Neural progenitor cell (in vitro differentiated cells): ENCODE data around the gene HOATZ. TPM values are rescaled to one million over a fixed set of nuclear protein-coding genes. Genes with fewer than 3 reads are reported as not detected.

ENCODE experiments used
- DNase-seq: peaks from one replicate; pipeline ENCODE4 v3.0.0-alpha.2; 2016; ENCODE audit warnings: low spot score
- H2AFZ ChIP-seq: fragments of 200-600 bp; sonication (generic); replicated peaks from 2 replicates; pipeline ENCODE4 v1.6.1; 2016; ENCODE audit warnings: antibody characterized with exemption
- H3F3A ChIP-seq: fragments of 200-600 bp; sonication (generic); 2 replicates; pipeline ENCODE4 v1.6.1; 2016; ENCODE audit warnings: antibody characterized with exemption, low read depth
- H3K27ac ChIP-seq: fragments of 200-600 bp; sonication (generic); 2 replicates; pipeline ENCODE4 v1.5.1; 2016; ENCODE audit warnings: mild to moderate bottlenecking
- H3K27me3 ChIP-seq: fragments of 200-600 bp; sonication (generic); 2 replicates; pipeline ENCODE4 v1.6.1; 2016; ENCODE audit warnings: mild to moderate bottlenecking, moderate library complexity
- H3K36me3 ChIP-seq: fragments of 200-600 bp; sonication (generic); 2 replicates; pipeline ENCODE4 v1.5.1; 2016
- H3K4me1 ChIP-seq: fragments of 200-600 bp; sonication (generic); 2 replicates; pipeline ENCODE4 v1.6.1; 2016; ENCODE audit warnings: mixed run types
- H3K4me2 ChIP-seq: fragments of 200-600 bp; sonication (generic); 2 replicates; pipeline ENCODE4 v1.6.1; 2016
- H3K4me3 ChIP-seq: fragments of 200-600 bp; sonication (generic); 2 replicates; pipeline ENCODE4 v1.5.1; 2016
- H3K79me2 ChIP-seq: fragments of 200-600 bp; sonication (generic); 2 replicates; pipeline ENCODE4 v1.6.1; 2016; ENCODE audit warnings: low read depth
- H3K9ac ChIP-seq: fragments of 200-600 bp; sonication (generic); 2 replicates; pipeline ENCODE4 v1.6.1; 2016
- H3K9me3 ChIP-seq: fragments of 200-600 bp; sonication (generic); 2 replicates; pipeline ENCODE4 v1.5.1; 2016; ENCODE audit warnings: low read depth
- H4K20me1 ChIP-seq: fragments of 200-600 bp; sonication (generic); 2 replicates; pipeline ENCODE4 v1.6.1; 2016; ENCODE audit warnings: low read depth
- H3K27ac Mint-ChIP-seq: 3 replicates; pipeline ENCODE4 v1.8.0; 2021; ENCODE audit warnings: mixed read lengths
- H3K27me3 Mint-ChIP-seq: 2 replicates; pipeline ENCODE4 v1.8.0; 2022; ENCODE audit warnings: low read depth, mild to moderate bottlenecking, inconsistent platforms, moderate library complexity, mixed read lengths; ENCODE audit not compliant: insufficient read depth
- H3K36me3 Mint-ChIP-seq: 3 replicates; pipeline ENCODE4 v1.8.0; 2021; ENCODE audit warnings: mixed read lengths
- H3K4me1 Mint-ChIP-seq: 3 replicates; pipeline ENCODE4 v1.8.0; 2021; ENCODE audit warnings: mixed read lengths
- H3K4me3 Mint-ChIP-seq: 3 replicates; pipeline ENCODE4 v1.8.0; 2021; ENCODE audit warnings: mild to moderate bottlenecking, moderate library complexity, mixed read lengths
- H3K9me3 Mint-ChIP-seq: 3 replicates; pipeline ENCODE4 v1.8.0; 2020; ENCODE audit warnings: mixed read lengths
- CTCF ChIP-seq: fragments of 200-600 bp; sonication (generic); IDR thresholded peaks from 2 replicates; pipeline ENCODE4 v1.5.1; 2017; ENCODE audit warnings: antibody characterized with exemption, mild to moderate bottlenecking
- EZH2 ChIP-seq: fragments of 200-600 bp; sonication (generic); IDR thresholded peaks from 2 replicates; pipeline ENCODE4 v1.6.1; 2017; ENCODE audit warnings: antibody characterized with exemption, mild to moderate bottlenecking, moderate library complexity
- EZH2phosphoT487 ChIP-seq: fragments of 200-600 bp; sonication (generic); IDR thresholded peaks from 2 replicates; pipeline ENCODE4 v1.6.1; 2017; ENCODE audit warnings: antibody characterized with exemption
- total RNA-seq: library from RNA; depleted of rRNA; stranded (reverse); fragments of >200 nt; gene quantifications from 2 replicates; pipeline ENCODE4 v1.2.3, GENCODE V29; 2015; ENCODE audit warnings: low replicate concordance

Gene HOATZ
- total RNA-seq, 1 donor from 2014 or later, result not detected

DNA sequence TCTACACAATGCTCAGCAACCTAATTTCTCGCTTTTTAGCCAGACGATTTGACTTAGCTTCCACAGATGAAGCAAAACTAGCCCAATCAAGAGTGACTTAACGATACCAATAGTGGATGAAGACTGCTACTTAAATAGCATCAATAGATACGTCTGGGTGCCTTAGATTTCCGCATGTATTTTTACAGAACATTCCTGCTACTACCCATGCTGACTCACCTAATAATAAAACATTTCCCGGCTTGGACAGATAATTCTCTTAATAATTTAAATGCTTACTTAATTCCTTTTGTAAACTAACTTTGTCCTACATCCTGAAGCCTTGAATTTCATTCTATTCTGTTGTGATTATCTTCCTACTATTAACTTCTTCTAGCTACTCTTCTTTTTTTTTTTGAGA, 20.7 kb downstream of the HOATZ start:
- H3K27ac Mint-ChIP-seq, result no peak overlapping the region
- Histone ChIP-seq H3K79me2 (no peaks in the 10 kb centered on the region), H3K4me1 (peaks cover 9% of the 10 kb centered on the region), H3K27ac (no peak overlapping the region), H3K4me2 (no peak overlapping the region), H3K36me3 (no peaks in the 10 kb centered on the region), H3K9ac (no peak overlapping the region), H2AFZ (no peak overlapping the region), H3K9me3 (no peaks in the 10 kb centered on the region), H3K27me3 (peaks cover 58% of the 10 kb centered on the region), H3K4me3 (no peak overlapping the region), H4K20me1 (no peaks in the 10 kb centered on the region), H3F3A (peaks cover 6% of the 10 kb centered on the region)
- H3K4me3 Mint-ChIP-seq, result no peak overlapping the region
- H3K27me3 Mint-ChIP-seq, result peaks cover 15% of the 10 kb centered on the region
- no peak for DNase-seq
- peaks cover 10% of the 10 kb centered on the region for H3K9me3 Mint-ChIP-seq
- peaks cover 11% of the 10 kb centered on the region for H3K4me1 Mint-ChIP-seq
- H3K36me3 Mint-ChIP-seq, result no peaks in the 10 kb centered on the region
- TF ChIP-seq CTCF (no peak), EZH2phosphoT487 (no peak), EZH2 (no peak)

- H3F3A ChIP-seq, result peaks cover 6% of the 10 kb centered on the region
- no peak for TF ChIP-seq EZH2
- TF ChIP-seq EZH2phosphoT487, result no peak
- TF ChIP-seq CTCF, result no peak
- Mint-ChIP-seq H3K27ac (no peak overlapping the region), H3K27me3 (peaks cover 30% of the 10 kb centered on the region), H3K36me3 (no peaks in the 10 kb centered on the region), H3K9me3 (peaks cover 12% of the 10 kb centered on the region), H3K4me1 (peaks cover 13% of the 10 kb centered on the region), H3K4me3 (no peak overlapping the region)
- peaks cover 9% of the 10 kb centered on the region for H3K4me1 ChIP-seq
- H3K4me3 ChIP-seq, result no peak overlapping the region
- H3K9ac ChIP-seq, result no peak overlapping the region
- H4K20me1 ChIP-seq, result no peaks in the 10 kb centered on the region
- no peaks in the 10 kb centered on the region for H3K9me3 ChIP-seq
- peaks cover 79% of the 10 kb centered on the region for H3K27me3 ChIP-seq
- no peaks in the 10 kb centered on the region for H3K79me2 ChIP-seq
- H3K36me3 ChIP-seq, result no peaks in the 10 kb centered on the region
- H3K4me2 ChIP-seq, result no peak overlapping the region
- no peak overlapping the region for H3K27ac ChIP-seq
- DNase-seq, result no peak
- no peak overlapping the region for H2AFZ ChIP-seq
Measured at GRCh38 chr11:111537336-111537860, 22.8 kb downstream of the HOATZ start.

GRCh38 chr11:111538407-111539114, 24.0 kb downstream of the HOATZ start:
- Histone ChIP-seq H3K9me3 (no peaks in the 10 kb centered on the region), H3K9ac (no peak overlapping the region), H3K4me3 (no peak overlapping the region), H3K79me2 (no peaks in the 10 kb centered on the region), H3K36me3 (no peaks in the 10 kb centered on the region), H3K4me2 (no peak overlapping the region), H3K27ac (no peak overlapping the region), H3K27me3 (peaks cover 91% of the 10 kb centered on the region), H4K20me1 (no peaks in the 10 kb centered on the region), H3F3A (peaks cover 6% of the 10 kb centered on the region), H2AFZ (no peak overlapping the region), H3K4me1 (peaks cover 5% of the 10 kb centered on the region)
- Mint-ChIP-seq H3K27ac (no peak overlapping the region), H3K9me3 (peaks cover 12% of the 10 kb centered on the region), H3K36me3 (no peaks in the 10 kb centered on the region), H3K4me3 (no peak overlapping the region), H3K27me3 (peaks cover 33% of the 10 kb centered on the region), H3K4me1 (peaks cover 13% of the 10 kb centered on the region)
- TF ChIP-seq EZH2phosphoT487 (no peak), EZH2 (no peak), CTCF (no peak)
- no peak for DNase-seq
